GM12874 (cell line): ENCODE measurements around the gene BOC.

ENCODE experiments used
- TF ChIP-seq, protein P1 (sequence below): IDR thresholded peaks from 2 replicates; pipeline ENCODE4 v1.5.1; 2011; ENCODE audit warnings: low read depth, mild to moderate bottlenecking, control low read depth, low read length, moderate library complexity; ENCODE audit not compliant: insufficient read depth

The BOC gene

GRCh38 chr3:113273604-113274378 lies 62.4 kb downstream of the BOC start:
- TF ChIP-seq, protein P1, sequence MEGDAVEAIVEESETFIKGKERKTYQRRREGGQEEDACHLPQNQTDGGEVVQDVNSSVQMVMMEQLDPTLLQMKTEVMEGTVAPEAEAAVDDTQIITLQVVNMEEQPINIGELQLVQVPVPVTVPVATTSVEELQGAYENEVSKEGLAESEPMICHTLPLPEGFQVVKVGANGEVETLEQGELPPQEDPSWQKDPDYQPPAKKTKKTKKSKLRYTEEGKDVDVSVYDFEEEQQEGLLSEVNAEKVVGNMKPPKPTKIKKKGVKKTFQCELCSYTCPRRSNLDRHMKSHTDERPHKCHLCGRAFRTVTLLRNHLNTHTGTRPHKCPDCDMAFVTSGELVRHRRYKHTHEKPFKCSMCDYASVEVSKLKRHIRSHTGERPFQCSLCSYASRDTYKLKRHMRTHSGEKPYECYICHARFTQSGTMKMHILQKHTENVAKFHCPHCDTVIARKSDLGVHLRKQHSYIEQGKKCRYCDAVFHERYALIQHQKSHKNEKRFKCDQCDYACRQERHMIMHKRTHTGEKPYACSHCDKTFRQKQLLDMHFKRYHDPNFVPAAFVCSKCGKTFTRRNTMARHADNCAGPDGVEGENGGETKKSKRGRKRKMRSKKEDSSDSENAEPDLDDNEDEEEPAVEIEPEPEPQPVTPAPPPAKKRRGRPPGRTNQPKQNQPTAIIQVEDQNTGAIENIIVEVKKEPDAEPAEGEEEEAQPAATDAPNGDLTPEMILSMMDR: no peak

GRCh38 chr3:113274425-113275257 lies 63.3 kb downstream of the BOC start:
- TF ChIP-seq, protein P1: no peak

DNA sequence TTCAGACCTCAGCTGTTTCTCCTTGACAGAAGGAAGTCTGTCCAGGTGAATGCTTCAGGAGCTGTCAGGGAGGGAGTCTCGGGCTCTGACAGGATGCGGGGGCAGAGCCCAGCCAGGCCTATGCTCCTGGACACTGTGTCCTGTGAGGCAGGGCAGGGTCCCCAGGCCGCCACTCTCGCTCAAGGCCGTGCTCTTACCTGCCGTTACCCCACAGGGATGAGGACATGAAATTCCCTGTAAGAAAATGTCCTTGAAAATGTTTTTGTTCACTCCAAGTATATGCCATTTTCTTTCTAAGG lies 63.9 kb downstream of the BOC start:
- TF ChIP-seq, protein P1: no peak

- TF ChIP-seq, protein P1: no peak
These were observed 64.2 kb downstream of the BOC start for GRCh38 chr3:113275583-113275928.

DNA sequence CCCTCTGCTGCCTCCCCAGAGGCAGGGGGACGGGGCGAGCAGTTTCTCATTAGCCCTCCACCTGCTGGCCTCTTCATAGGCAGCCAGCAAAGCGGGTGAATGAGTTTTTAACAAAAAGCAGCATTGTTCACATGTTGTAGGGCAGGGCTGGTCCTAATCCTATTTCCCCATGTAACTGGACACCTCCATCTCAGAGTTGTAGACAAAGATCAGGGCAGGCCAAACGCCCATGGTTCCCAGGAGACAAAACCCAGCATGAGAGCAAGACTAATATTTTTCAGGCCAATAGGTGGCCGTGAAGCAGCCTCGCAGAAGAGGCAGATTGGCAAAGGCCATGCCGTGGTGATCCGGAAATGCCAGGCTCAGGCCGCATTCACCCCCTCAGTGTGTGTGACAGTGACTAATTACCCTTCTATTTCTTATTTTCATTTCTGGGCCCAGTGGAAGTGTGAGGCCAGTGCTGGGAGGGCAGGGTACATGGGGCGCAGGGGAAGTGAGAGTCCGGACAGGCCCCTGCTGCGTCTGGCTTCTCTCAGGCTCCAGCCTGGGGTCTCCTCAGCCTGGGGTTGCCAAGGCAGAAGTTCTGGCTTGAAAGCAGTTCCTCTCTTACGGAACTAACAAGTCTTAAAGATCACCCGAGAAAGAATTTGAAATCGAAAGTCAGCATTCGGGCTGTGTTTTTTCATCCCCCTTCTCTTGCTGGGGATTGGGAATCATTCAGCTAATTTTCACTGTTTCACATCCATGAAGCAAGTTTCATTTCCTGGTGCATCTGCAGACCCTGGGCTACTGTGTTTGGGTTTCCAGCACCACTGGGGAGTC lies 64.8 kb downstream of the BOC start:
- TF ChIP-seq, protein P1: no peak

DNA sequence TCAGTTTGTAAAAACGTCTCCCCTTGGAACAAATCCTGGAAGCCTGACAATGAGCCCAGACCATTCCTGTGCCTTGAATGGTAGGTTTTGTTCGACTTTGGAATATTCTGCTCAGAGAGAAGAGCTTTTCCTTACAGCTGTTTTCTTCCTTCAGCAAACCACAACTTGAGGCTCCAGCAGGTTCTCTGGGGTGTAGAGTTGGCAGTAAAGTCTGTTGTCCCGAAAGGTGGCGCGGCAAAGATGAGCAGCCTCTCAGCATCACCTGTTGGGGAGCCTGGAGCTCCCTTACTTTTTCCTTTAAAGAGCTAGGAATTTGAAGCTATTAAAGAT lies 65.4 kb downstream of the BOC start:
- TF ChIP-seq, protein P1: no peak

DNA sequence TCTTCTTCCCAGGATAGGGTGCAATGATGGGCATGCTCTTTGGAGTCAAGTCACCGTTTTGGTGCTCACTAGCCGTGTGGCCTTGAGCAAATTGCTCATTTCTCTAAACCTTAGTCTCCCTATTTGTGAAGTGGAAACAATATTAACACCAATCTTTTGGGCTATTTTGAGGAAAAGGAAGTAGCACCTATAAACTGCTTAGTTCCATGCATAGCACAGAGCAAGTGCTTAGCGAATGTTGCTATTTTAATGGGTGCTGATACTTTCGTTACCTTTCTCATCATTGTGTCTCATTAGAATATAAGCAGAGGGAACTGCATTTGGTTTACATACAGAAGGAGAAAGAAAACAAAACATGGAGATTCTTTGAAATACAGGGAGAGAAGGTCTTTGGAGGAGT lies 66.1 kb downstream of the BOC start:
- TF ChIP-seq, protein P1: no peak
